Mesenchymal stem cell (in vitro differentiated cells and primary cell): ENCODE measurements around the gene SH3BP2.
"Not testable (repeated sequence)": the region's sequence is repeated elsewhere in the genome, so short reads cannot be mapped to it uniquely, and the experiment has no call there.

Experiments used
- DNase-seq: peaks from one replicate; pipeline ENCODE4 v3.0.0-alpha.2; 2013
- H2AFZ ChIP-seq: one replicate; pipeline ENCODE4 v1.6.1; 2013; ENCODE audit warnings: low read depth, mild to moderate bottlenecking, control low read depth, inconsistent platforms, low read length, moderate library complexity
- H2AK5ac ChIP-seq: 2 replicates; pipeline ENCODE4 v1.6.1; 2013; ENCODE audit warnings: low read length, moderate library complexity, mild to moderate bottlenecking, inconsistent platforms; ENCODE audit not compliant: severe bottlenecking
- H2BK120ac ChIP-seq: one replicate; pipeline ENCODE4 v1.6.1; 2013; ENCODE audit warnings: low read depth, mild to moderate bottlenecking, inconsistent platforms, low read length, moderate library complexity
- H2BK12ac ChIP-seq, 2 experiments: one replicate each; pipeline ENCODE4 v1.6.1; 2013; ENCODE audit warnings: inconsistent platforms in 2 of 2, low read length in 2 of 2, mild to moderate bottlenecking in 2 of 2, moderate library complexity in 2 of 2, control low read depth in 1 of 2
- H2BK15ac ChIP-seq: one replicate; pipeline ENCODE4 v1.6.1; 2013; ENCODE audit warnings: mild to moderate bottlenecking, low read depth, inconsistent platforms; ENCODE audit not compliant: poor library complexity, severe bottlenecking
- H2BK5ac ChIP-seq: 2 replicates; pipeline ENCODE4 v1.6.1; 2013; ENCODE audit warnings: low read depth, mild to moderate bottlenecking, low read length, control low read depth, inconsistent platforms; ENCODE audit not compliant: poor library complexity, severe bottlenecking
- H3K14ac ChIP-seq, 2 experiments: one replicate each; pipeline ENCODE4 v1.6.1; 2013; ENCODE audit warnings: inconsistent platforms in 2 of 2, low read length in 2 of 2, control low read depth in 1 of 2, mild to moderate bottlenecking in 1 of 2, moderate library complexity in 1 of 2
- H3K18ac ChIP-seq, 2 experiments: one replicate each; pipeline ENCODE4 v1.6.1; 2013; ENCODE audit warnings: inconsistent platforms in 2 of 2, low read length in 2 of 2, control low read depth in 1 of 2, low read depth in 1 of 2, mild to moderate bottlenecking in 1 of 2
- H3K23ac ChIP-seq, 2 experiments: one replicate each; pipeline ENCODE4 v1.6.1; 2013; ENCODE audit warnings: inconsistent platforms in 2 of 2, low read length in 2 of 2, mild to moderate bottlenecking in 2 of 2, moderate library complexity in 2 of 2, control low read depth in 1 of 2
- H3K27ac ChIP-seq: 2 replicates; pipeline ENCODE4 v1.5.1; 2013; ENCODE audit warnings: mild to moderate bottlenecking, moderate library complexity, low read length, control low read depth, inconsistent platforms; ENCODE audit not compliant: poor library complexity, severe bottlenecking
- H3K27me3 ChIP-seq, 2 experiments: 2 replicates each; pipeline versions ENCODE4 v1.6.1 to v1.7.0; 2013; ENCODE audit warnings: low read length in 2 of 2, mild to moderate bottlenecking in 2 of 2, moderate library complexity in 2 of 2, control low read depth in 1 of 2, inconsistent platforms in 1 of 2; ENCODE audit not compliant: control insufficient read depth in 1 of 2, insufficient read depth in 1 of 2
- H3K36me3 ChIP-seq, 2 experiments: 2 replicates each; pipeline versions ENCODE4 v1.6.1 to v1.7.0; 2013; ENCODE audit warnings: low read length in 2 of 2, control low read depth in 1 of 2, inconsistent platforms in 1 of 2, low read depth in 1 of 2, mild to moderate bottlenecking in 1 of 2; ENCODE audit not compliant: insufficient read depth in 2 of 2, control insufficient read depth in 1 of 2
- H3K4ac ChIP-seq, 2 experiments: one replicate each; pipeline ENCODE4 v1.6.1; 2013; ENCODE audit warnings: inconsistent platforms in 2 of 2, low read length in 2 of 2, mild to moderate bottlenecking in 2 of 2, moderate library complexity in 2 of 2, control low read depth in 1 of 2, low read depth in 1 of 2
- H3K4me1 ChIP-seq: 2 replicates; pipeline ENCODE4 v1.6.1; 2013; ENCODE audit warnings: low read depth, low read length, control low read depth; ENCODE audit not compliant: control insufficient read depth, insufficient read depth
- H3K4me2 ChIP-seq: 2 replicates; pipeline ENCODE4 v1.6.1; 2013; ENCODE audit warnings: low read length, mild to moderate bottlenecking, inconsistent platforms; ENCODE audit not compliant: poor library complexity, severe bottlenecking
- H3K4me3 ChIP-seq, 2 experiments: 2 replicates each; pipeline versions ENCODE4 v1.5.1 to v1.7.0; 2013; ENCODE audit warnings: low read length in 2 of 2, mild to moderate bottlenecking in 2 of 2, control low read depth in 1 of 2, low read depth in 1 of 2; ENCODE audit not compliant: insufficient read depth in 1 of 2
- H3K79me1 ChIP-seq: replicated peaks from 2 replicates; pipeline ENCODE4 v1.6.1; 2013; ENCODE audit warnings: mild to moderate bottlenecking, control low read depth, low read length, inconsistent platforms; ENCODE audit not compliant: poor library complexity, severe bottlenecking
- H3K9ac ChIP-seq: 2 replicates; pipeline ENCODE4 v1.7.0; 2013; ENCODE audit warnings: mild to moderate bottlenecking, low read length, moderate library complexity
- H3K9me3 ChIP-seq: 2 replicates; pipeline ENCODE4 v1.7.0; 2013; ENCODE audit warnings: mild to moderate bottlenecking, low read length; ENCODE audit not compliant: control insufficient read depth
- H4K8ac ChIP-seq: one replicate; pipeline ENCODE4 v1.6.1; 2013; ENCODE audit warnings: inconsistent platforms, mild to moderate bottlenecking, low read length, moderate library complexity
- H4K91ac ChIP-seq: one replicate; pipeline ENCODE4 v1.6.1; 2013; ENCODE audit warnings: mild to moderate bottlenecking, low read length, inconsistent platforms
- WGBS: methylation state at CpG from one replicate; pipeline ENCODE4 v1.1.7; 2013; ENCODE audit warnings: mixed read lengths; 5-methylcytosine and 5-hydroxymethylcytosine counted together

The SH3BP2 gene

DNA sequence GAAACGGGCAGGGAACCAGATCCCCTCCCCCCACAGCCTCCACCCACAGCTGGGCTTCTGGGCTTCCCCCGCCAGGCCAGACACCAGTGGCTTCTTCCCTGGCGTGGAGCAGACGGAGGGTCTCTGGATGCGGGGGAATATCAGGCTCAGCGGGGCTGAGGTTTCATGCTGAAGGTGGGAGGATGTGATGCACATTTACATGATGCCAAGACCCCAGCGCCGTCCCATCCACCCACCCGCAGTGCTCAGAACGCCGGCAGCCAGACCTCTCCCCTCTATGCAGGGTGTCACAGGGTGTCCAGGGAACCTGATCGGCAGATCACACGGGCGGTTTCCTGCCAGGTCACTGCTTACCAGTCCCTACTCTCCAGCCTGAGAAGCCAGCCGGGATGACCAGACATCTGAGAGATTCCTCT lies 24.0 kb upstream of the SH3BP2 start:
- Histone ChIP-seq H3K23ac (no peak overlapping the region), H3K4me3 (no peak overlapping the region)

DNA sequence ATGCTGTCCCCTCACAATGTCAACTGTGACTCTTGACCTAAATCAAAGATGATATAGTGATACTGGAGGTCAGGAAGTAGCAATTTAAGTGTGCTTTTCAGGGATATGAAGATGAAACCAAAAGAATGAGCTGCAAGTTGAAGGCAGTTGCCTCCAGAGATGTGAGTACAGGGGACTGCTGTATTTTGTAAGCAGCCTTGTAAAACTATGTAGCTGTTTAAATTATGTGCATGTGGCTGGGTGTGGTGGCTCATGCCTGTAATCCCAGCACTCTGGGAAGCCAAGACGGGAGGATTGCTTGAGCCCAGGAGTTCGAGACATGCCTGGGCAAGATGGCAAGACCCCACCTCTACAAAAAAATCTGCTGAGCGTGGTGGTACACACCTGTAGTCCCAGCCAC lies 21.6 kb upstream of the SH3BP2 start:
- no peak for DNase-seq
- 78% methylated on average over 3 of the region's 3 CpGs for WGBS

More for the DNA sequence above, 24.0 kb upstream of the SH3BP2 start:
- H3K14ac ChIP-seq, result peak overlapping the region in 1 of 2 experiments; percentile 7
- peak; percentile 39 for DNase-seq
- H3K4me1 ChIP-seq, result peaks cover 5% of the 10 kb centered on the region
- H2BK120ac ChIP-seq, result no peak overlapping the region
- no peak overlapping the region for H2BK5ac ChIP-seq
- no peak overlapping the region for H3K9ac ChIP-seq
- no peak overlapping the region for H2AK5ac ChIP-seq
- H3K4me2 ChIP-seq, result no peak overlapping the region
- H3K79me1 ChIP-seq, result no peaks in the 10 kb centered on the region
- H3K18ac ChIP-seq, result peak overlapping the region in 1 of 2 experiments; percentile 61
- H2AFZ ChIP-seq, result peak overlapping the region; percentile 36
- H3K9me3 ChIP-seq, result no peaks in the 10 kb centered on the region
- H3K27ac ChIP-seq, result no peak overlapping the region
- H3K4ac ChIP-seq, result peak overlapping the region; percentile 9 to 24
- H4K8ac ChIP-seq, result peak overlapping the region; percentile 78
- no peaks in the 10 kb centered on the region for H3K36me3 ChIP-seq
- H2BK15ac ChIP-seq, result peak overlapping the region; percentile 90
- peaks cover 0 to 6% of the 10 kb centered on the region in 2 experiments for H3K27me3 ChIP-seq
- peak overlapping the region; percentile 53 for H4K91ac ChIP-seq
- WGBS, result 33% methylated on average over 11 of the region's 15 CpGs
- H2BK12ac ChIP-seq, result peak overlapping the region in 1 of 2 experiments; percentile 15

GRCh38 chr4:2780643-2781042 lies 12.2 kb upstream of the SH3BP2 start:
- H2BK15ac ChIP-seq, H3K14ac ChIP-seq, H2BK120ac ChIP-seq, H2BK5ac ChIP-seq, H3K36me3 ChIP-seq, H3K18ac ChIP-seq, H4K91ac ChIP-seq, H3K27me3 ChIP-seq, H2BK12ac ChIP-seq, H3K9ac ChIP-seq, H4K8ac ChIP-seq, H3K4ac ChIP-seq, DNase-seq, H3K4me2 ChIP-seq, H3K27ac ChIP-seq, H2AFZ ChIP-seq, H3K23ac ChIP-seq, H2AK5ac ChIP-seq, H3K4me1 ChIP-seq, H3K4me3 ChIP-seq, H3K79me1 ChIP-seq: not testable (repeated sequence)
- WGBS, result 94% methylated on average over 5 of the region's 5 CpGs
- H3K9me3 ChIP-seq, result peaks cover 20% of the 10 kb centered on the region

More for the DNA sequence above, 21.6 kb upstream of the SH3BP2 start:
- Histone ChIP-seq H3K27me3 (peaks cover 0 to 6% of the 10 kb centered on the region in 2 experiments), H3K18ac (no peak overlapping the region), H4K91ac (no peak overlapping the region), H3K9ac (no peak overlapping the region), H3K9me3 (no peaks in the 10 kb centered on the region), H2AK5ac (no peak overlapping the region), H2BK5ac (no peak overlapping the region), H3K36me3 (no peaks in the 10 kb centered on the region), H2BK15ac (no peak overlapping the region), H3K14ac (no peak overlapping the region), H3K4me1 (peaks cover 4% of the 10 kb centered on the region), H2BK12ac (no peak overlapping the region), H3K79me1 (no peaks in the 10 kb centered on the region), H3K23ac (no peak overlapping the region), H2BK120ac (no peak overlapping the region), H2AFZ (no peak overlapping the region), H3K27ac (no peak overlapping the region), H4K8ac (peak overlapping the region; percentile 12), H3K4ac (no peak overlapping the region), H3K4me3 (no peak overlapping the region), H3K4me2 (no peak overlapping the region)

- no peak overlapping the region for H4K8ac ChIP-seq
- no peaks in the 10 kb centered on the region for H3K4me1 ChIP-seq
- no peak overlapping the region for H3K18ac ChIP-seq
- H3K4ac ChIP-seq, result no peak overlapping the region
- H3K23ac ChIP-seq, result no peak overlapping the region
- no peak overlapping the region for H2BK120ac ChIP-seq
- H4K91ac ChIP-seq, result no peak overlapping the region
- no peak for DNase-seq
- H2AK5ac ChIP-seq, result no peak overlapping the region
- no peak overlapping the region for H2BK12ac ChIP-seq
- no peak overlapping the region for H2AFZ ChIP-seq
- no peaks in the 10 kb centered on the region for H3K79me1 ChIP-seq
- H3K14ac ChIP-seq, result no peak overlapping the region
- no peak overlapping the region for H3K4me3 ChIP-seq
- H3K9me3 ChIP-seq, result peaks cover 20% of the 10 kb centered on the region
- WGBS, result 92% methylated on average over 6 of the region's 10 CpGs
- no peak overlapping the region for H3K27ac ChIP-seq
- H3K9ac ChIP-seq, result no peak overlapping the region
- no peak overlapping the region for H2BK15ac ChIP-seq
- H3K27me3 ChIP-seq, result peaks cover 0 to 4% of the 10 kb centered on the region in 2 experiments
- no peak overlapping the region for H3K4me2 ChIP-seq
- H2BK5ac ChIP-seq, result no peak overlapping the region
- H3K36me3 ChIP-seq, result no peaks in the 10 kb centered on the region
Observed at GRCh38 chr4:2781911-2782310, 11.0 kb upstream of the SH3BP2 start.
